Adrenal gland (tissue), 5 donors: Measurements from ENCODE around the gene SRA1.

ENCODE experiments used
- POLR2A ChIP-seq, 2 donors: fragments of 450-650 bp; IDR thresholded peaks; one replicate each; pipeline ENCODE4 v1.6.1; 2017; ENCODE audit warnings: antibody characterized with exemption in 2 of 2, mild to moderate bottlenecking in 2 of 2, moderate library complexity in 1 of 2
- TF ChIP-seq, protein P1 (sequence below), 6 experiments: fragments of 450-650 bp in 4 of 6; fragments of 200-600 bp in 2 of 6; sonication (generic) in 1 of 6; IDR thresholded peaks; 1 replicate in 5 of 6; 2 replicates in 1 of 6; pipeline versions ENCODE4 v1.5.1 to v1.8.0; 2016 to 2021; ENCODE audit warnings: antibody characterized with exemption in 6 of 6, mild to moderate bottlenecking in 2 of 6, moderate library complexity in 1 of 6
- donor health status: DM: no; HTN: no; CAD: no.

DNA sequence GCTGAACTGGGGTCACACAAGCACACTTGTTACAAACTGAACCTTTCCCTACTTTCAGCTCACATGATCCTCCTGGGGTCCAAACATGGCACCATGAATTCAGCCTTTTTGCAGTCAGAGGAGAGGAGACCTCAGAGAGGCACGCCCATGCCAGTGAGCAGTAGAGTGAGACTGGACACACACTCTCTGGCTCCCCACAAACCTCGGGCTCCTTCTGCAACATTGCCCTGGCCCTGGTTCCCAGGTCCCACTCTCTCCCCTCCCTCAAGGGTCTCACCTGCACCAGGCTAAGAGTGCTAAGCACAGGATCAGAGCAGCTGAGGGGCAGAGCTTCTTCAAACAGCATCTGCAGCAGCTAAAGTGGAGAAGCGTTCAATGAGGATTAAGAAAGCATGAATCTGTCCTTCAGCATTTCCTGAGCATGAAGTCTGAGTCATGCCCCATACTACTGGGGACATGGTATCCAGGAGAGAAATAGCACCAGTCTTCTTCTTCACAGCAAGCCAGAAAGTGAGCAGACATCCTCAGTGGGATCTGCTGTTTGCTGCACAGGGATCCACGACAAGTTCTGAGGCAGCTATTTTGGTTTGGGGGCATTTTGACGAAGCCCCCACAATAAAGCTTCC lies 34.6 kb upstream of the SRA1 start:
- TF ChIP-seq, protein P1, sequence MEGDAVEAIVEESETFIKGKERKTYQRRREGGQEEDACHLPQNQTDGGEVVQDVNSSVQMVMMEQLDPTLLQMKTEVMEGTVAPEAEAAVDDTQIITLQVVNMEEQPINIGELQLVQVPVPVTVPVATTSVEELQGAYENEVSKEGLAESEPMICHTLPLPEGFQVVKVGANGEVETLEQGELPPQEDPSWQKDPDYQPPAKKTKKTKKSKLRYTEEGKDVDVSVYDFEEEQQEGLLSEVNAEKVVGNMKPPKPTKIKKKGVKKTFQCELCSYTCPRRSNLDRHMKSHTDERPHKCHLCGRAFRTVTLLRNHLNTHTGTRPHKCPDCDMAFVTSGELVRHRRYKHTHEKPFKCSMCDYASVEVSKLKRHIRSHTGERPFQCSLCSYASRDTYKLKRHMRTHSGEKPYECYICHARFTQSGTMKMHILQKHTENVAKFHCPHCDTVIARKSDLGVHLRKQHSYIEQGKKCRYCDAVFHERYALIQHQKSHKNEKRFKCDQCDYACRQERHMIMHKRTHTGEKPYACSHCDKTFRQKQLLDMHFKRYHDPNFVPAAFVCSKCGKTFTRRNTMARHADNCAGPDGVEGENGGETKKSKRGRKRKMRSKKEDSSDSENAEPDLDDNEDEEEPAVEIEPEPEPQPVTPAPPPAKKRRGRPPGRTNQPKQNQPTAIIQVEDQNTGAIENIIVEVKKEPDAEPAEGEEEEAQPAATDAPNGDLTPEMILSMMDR (IDR thresholded peaks at IDR 0.05), result no peak
- TF ChIP-seq POLR2A (IDR thresholded peaks at IDR 0.05), result peak in 1 of 2 donors; percentile 21
